ENCODE results near the gene UST. TPM values are rescaled to one million over a fixed set of nuclear protein-coding genes. Genes with fewer than 3 reads are reported as not detected.

The UST gene
- total RNA-seq, 1 experiment from 2014 or later: 3.9 TPM

DNA sequence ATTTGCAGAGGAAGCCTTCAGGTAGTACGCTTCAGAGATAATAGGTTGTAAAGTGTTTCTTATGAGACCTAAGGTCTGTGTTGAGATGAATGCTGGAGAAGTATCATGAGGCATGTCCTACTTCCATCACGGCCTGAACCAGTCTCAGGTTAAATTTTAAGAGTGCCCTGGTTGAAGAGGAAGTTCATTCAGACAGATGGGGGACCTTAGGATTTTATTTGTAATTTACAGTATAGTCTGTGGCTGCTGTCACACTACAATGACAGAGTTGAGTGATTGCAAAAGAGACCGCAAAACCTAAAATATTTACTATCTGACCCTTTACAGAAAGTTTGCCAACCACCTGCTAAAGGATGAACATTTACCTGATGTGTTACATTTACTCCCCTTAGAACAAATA lies 70.9 kb downstream of the UST start:
- H3K27me3 ChIP-seq (ENCODE audit: low read length): no peaks in the 10 kb centered on the region
- no peak overlapping the region for H3K9ac ChIP-seq (ENCODE audit: low read length)
- DNase-seq (no peak), ATAC-seq (no peak)
- H3K4me2 ChIP-seq (ENCODE audit: low read length): no peak overlapping the region
- TF ChIP-seq EZH2 (IDR thresholded peaks at IDR 0.05; ENCODE audit: low read length, unreplicated experiment) (no peak), EZH2phosphoT487 (IDR thresholded peaks at IDR 0.05; ENCODE audit: borderline replicate concordance, low read length) (no peak)
- TF ChIP-seq, protein P1, sequence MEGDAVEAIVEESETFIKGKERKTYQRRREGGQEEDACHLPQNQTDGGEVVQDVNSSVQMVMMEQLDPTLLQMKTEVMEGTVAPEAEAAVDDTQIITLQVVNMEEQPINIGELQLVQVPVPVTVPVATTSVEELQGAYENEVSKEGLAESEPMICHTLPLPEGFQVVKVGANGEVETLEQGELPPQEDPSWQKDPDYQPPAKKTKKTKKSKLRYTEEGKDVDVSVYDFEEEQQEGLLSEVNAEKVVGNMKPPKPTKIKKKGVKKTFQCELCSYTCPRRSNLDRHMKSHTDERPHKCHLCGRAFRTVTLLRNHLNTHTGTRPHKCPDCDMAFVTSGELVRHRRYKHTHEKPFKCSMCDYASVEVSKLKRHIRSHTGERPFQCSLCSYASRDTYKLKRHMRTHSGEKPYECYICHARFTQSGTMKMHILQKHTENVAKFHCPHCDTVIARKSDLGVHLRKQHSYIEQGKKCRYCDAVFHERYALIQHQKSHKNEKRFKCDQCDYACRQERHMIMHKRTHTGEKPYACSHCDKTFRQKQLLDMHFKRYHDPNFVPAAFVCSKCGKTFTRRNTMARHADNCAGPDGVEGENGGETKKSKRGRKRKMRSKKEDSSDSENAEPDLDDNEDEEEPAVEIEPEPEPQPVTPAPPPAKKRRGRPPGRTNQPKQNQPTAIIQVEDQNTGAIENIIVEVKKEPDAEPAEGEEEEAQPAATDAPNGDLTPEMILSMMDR (conservative IDR thresholded peaks at IDR 0.05; ENCODE audit: low read depth, low read length): no peak
- no peak overlapping the region for H3K4me3 ChIP-seq (ENCODE audit: low read length)
- H3K9me2 ChIP-seq (replicated peaks; ENCODE audit: low read length): no peaks in the 10 kb centered on the region
- H3F3A ChIP-seq (ENCODE audit: low read length, unreplicated experiment): no peaks in the 10 kb centered on the region
- H3K79me2 ChIP-seq (ENCODE audit: low read length): no peaks in the 10 kb centered on the region
- no TSS peak for BruUV-seq (replicated peaks)
- H3K4me1 ChIP-seq (ENCODE audit: insufficient read depth, low read length): no peaks in the 10 kb centered on the region
- CTCF ChIA-PET: no interaction called here
- POLR2A ChIA-PET (ENCODE audit: unreplicated experiment): no interaction called here
- no peak overlapping the region for H2AFZ ChIP-seq (ENCODE audit: low read length)
- no peak overlapping the region for H3K27ac ChIP-seq (ENCODE audit: low read length)
- intact Hi-C loops (cut with micrococcal nuclease): no loop called here
- H3K9me3 ChIP-seq (ENCODE audit: low read length): no peaks in the 10 kb centered on the region
- H4K20me1 ChIP-seq (ENCODE audit: low read length): no peaks in the 10 kb centered on the region
- no peaks in the 10 kb centered on the region for H3K36me3 ChIP-seq (ENCODE audit: low read depth, low read length)

DNA sequence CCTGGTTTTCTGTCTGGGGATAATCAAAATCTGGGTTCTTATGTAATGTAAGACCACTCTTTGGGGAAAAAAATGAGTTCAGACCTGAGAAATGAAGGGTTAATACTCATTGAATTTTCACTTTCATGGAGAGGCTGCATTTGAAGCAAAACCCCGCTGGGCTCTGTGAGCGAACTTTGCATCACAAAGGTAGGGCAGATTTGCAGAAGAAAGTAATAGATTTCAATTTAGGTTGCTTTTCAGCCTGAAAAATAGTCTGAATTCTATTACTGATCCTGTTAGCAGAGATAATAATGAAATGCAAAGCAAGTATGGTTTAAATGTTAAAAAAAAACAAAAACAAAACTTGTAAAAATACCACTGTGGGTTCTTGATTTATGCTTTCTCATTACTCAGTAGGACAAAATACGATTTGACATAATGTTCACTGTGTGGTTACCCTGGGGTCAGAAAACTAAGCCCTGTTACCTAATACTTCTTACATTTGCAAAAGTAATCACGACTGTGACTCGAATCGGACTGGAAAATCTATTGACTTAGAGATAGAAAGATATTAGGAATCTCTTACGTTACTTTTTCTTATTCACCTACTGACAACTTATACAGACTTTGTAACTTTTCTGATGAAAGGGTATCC lies 72.2 kb downstream of the UST start:
- Histone ChIP-seq H3K9me2 (replicated peaks; ENCODE audit: low read length) (no peaks in the 10 kb centered on the region), H3K27me3 (ENCODE audit: low read length) (no peaks in the 10 kb centered on the region), H3K79me2 (ENCODE audit: low read length) (no peaks in the 10 kb centered on the region), H3F3A (ENCODE audit: low read length, unreplicated experiment) (no peaks in the 10 kb centered on the region), H3K4me2 (ENCODE audit: low read length) (no peak overlapping the region), H4K20me1 (ENCODE audit: low read length) (no peaks in the 10 kb centered on the region), H3K4me3 (ENCODE audit: low read length) (no peak overlapping the region), H3K4me1 (ENCODE audit: insufficient read depth, low read length) (no peaks in the 10 kb centered on the region), H3K27ac (ENCODE audit: low read length) (no peak overlapping the region), H3K36me3 (ENCODE audit: low read depth, low read length) (no peaks in the 10 kb centered on the region), H2AFZ (ENCODE audit: low read length) (no peak overlapping the region), H3K9me3 (ENCODE audit: low read length) (no peaks in the 10 kb centered on the region), H3K9ac (ENCODE audit: low read length) (no peak overlapping the region)
- intact Hi-C loops (cut with micrococcal nuclease): no loop called here
- no TSS peak for BruUV-seq (replicated peaks)
- ChIA-PET CTCF (no interaction called here), POLR2A (ENCODE audit: unreplicated experiment) (no interaction called here)
- TF ChIP-seq EZH2phosphoT487 (IDR thresholded peaks at IDR 0.05; ENCODE audit: borderline replicate concordance, low read length): no peak
- TF ChIP-seq, protein P1 (conservative IDR thresholded peaks at IDR 0.05; ENCODE audit: low read depth, low read length): no peak
- no peak for TF ChIP-seq EZH2 (IDR thresholded peaks at IDR 0.05; ENCODE audit: low read length, unreplicated experiment)
- DNase-seq (peak; percentile 45), ATAC-seq (no peak)

DNA sequence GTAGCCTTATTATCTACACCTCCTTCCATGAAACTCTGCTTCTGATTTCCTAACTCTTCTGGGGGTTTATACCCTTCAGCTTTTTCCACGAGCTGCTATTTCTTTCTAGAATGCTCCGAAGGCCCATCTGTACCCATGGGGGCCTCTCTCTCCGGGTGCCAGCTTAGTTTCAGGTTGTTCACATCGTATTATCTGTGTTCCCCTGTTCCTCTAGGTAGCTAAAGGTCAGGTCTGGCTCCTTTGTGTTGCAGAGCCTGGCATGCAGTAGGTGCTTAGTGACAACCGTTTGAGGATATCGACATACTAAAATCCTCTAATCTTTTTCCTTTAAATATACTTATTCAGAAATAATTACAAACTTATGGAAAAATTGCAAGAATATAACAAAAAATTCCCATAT lies 73.0 kb downstream of the UST start:
- Histone ChIP-seq H3K27me3 (ENCODE audit: low read length) (no peaks in the 10 kb centered on the region), H4K20me1 (ENCODE audit: low read length) (no peaks in the 10 kb centered on the region), H2AFZ (ENCODE audit: low read length) (no peak overlapping the region), H3K9ac (ENCODE audit: low read length) (no peak overlapping the region), H3K79me2 (ENCODE audit: low read length) (no peaks in the 10 kb centered on the region), H3F3A (ENCODE audit: low read length, unreplicated experiment) (no peaks in the 10 kb centered on the region), H3K4me1 (ENCODE audit: insufficient read depth, low read length) (no peaks in the 10 kb centered on the region), H3K27ac (ENCODE audit: low read length) (no peak overlapping the region), H3K9me2 (replicated peaks; ENCODE audit: low read length) (no peaks in the 10 kb centered on the region), H3K9me3 (ENCODE audit: low read length) (no peaks in the 10 kb centered on the region), H3K4me2 (ENCODE audit: low read length) (no peak overlapping the region), H3K4me3 (ENCODE audit: low read length) (no peak overlapping the region), H3K36me3 (ENCODE audit: low read depth, low read length) (no peaks in the 10 kb centered on the region)
- no peak for DNase-seq
- ChIA-PET POLR2A (ENCODE audit: unreplicated experiment) (no interaction called here), CTCF (no interaction called here)
- intact Hi-C loops (cut with micrococcal nuclease): no loop called here
- ATAC-seq: no peak
- TF ChIP-seq EZH2phosphoT487 (IDR thresholded peaks at IDR 0.05; ENCODE audit: borderline replicate concordance, low read length) (no peak), EZH2 (IDR thresholded peaks at IDR 0.05; ENCODE audit: low read length, unreplicated experiment) (no peak)
- TF ChIP-seq, protein P1 (conservative IDR thresholded peaks at IDR 0.05; ENCODE audit: low read depth, low read length): no peak
- no TSS peak for BruUV-seq (replicated peaks)
